K562 (cell line): ENCODE measurements around the gene FILIP1. TPM values are rescaled to one million over a fixed set of nuclear protein-coding genes. Genes with fewer than 3 reads are reported as not detected.

Source experiments
- ATAC-seq: fragments of 200-7000 bp; cut with Tn5 transposase; 3 replicates; pipeline ENCODE4 v1.9.1; 2020; ENCODE audit warnings: moderate library complexity
- BruUV-seq: library from RNA; stranded (reverse); fragments of 400-500 nt; replicated peaks from 2 replicates; lab custom pipeline; 2021; lab: Mats Ljungman, UMichigan
- CTCF ChIA-PET: fragments of 300-600 bp; formaldehyde crosslinking; extraction: SDS; loops from one replicate; lab custom pipeline; 2021; ENCODE audit warnings: low intra/inter-chr PET ratio; lab: Yijun Ruan, JAX
- POLR2A ChIA-PET: fragments of 300-600, 350-650 bp; sonication (Branson Sonifier 250); formaldehyde crosslinking; extraction: SDS; loops from one replicate; lab custom pipeline; 2021; ENCODE audit warnings: antibody characterized with exemption, inconsistent platforms; lab: Yijun Ruan, JAX
- DNase-seq, 4 experiments: peaks; one replicate each; pipeline versions ENCODE4 v3.0.0 to v3.0.0-alpha.2; 2011 to 2018; ENCODE audit warnings: low spot score in 3 of 4, mixed read lengths in 3 of 4; ENCODE audit errors: extremely low read depth in 1 of 4
- FAIRE-seq: peaks from 2 replicates; lab custom pipeline; 2011; peaks lifted over from hg19 to GRCh38; lab: Jason Lieb, UNC
- H2AFZ ChIP-seq: 2 replicates; pipeline ENCODE4 v1.6.0; 2011; ENCODE audit warnings: low read depth, low read length, control low read depth, inconsistent platforms
- H3K27ac ChIP-seq: fragments of 200-600 bp; 3 replicates; pipeline ENCODE4 v1.8.0; 2011; ENCODE audit warnings: low read depth, mild to moderate bottlenecking, control low read depth, inconsistent platforms, low read length, moderate library complexity, mixed read lengths; ENCODE audit errors: extremely low read depth
- H3K27me3 ChIP-seq, 2 experiments: fragments of 300-600 bp in 1 of 2; 2 replicates in 1 of 2; 3 replicates in 1 of 2; pipeline versions ENCODE4 v1.6.0 to v1.8.0; 2011; ENCODE audit warnings: inconsistent platforms in 2 of 2, low read length in 2 of 2, mild to moderate bottlenecking in 1 of 2, mixed read lengths in 1 of 2, moderate library complexity in 1 of 2; ENCODE audit not compliant: control insufficient read depth in 2 of 2, insufficient read depth in 2 of 2
- H3K36me3 ChIP-seq: fragments of 300-600 bp; 3 replicates; pipeline ENCODE4 v1.8.0; 2011; ENCODE audit warnings: mild to moderate bottlenecking, low read length, inconsistent platforms; ENCODE audit not compliant: control insufficient read depth, insufficient read depth
- H3K4me1 ChIP-seq, 2 experiments: fragments of 200-600 bp in 1 of 2; replicated peaks in 1 of 2; 2 replicates in 1 of 2; 3 replicates in 1 of 2; pipeline versions ENCODE4 v1.5.1 to v1.8.0; 2011; ENCODE audit warnings: inconsistent platforms in 2 of 2, low read length in 2 of 2, mild to moderate bottlenecking in 1 of 2, mixed read lengths in 1 of 2, moderate library complexity in 1 of 2; ENCODE audit not compliant: control insufficient read depth in 2 of 2, insufficient read depth in 2 of 2
- H3K4me2 ChIP-seq: 2 replicates; pipeline ENCODE4 v1.6.1; 2011; ENCODE audit warnings: low read length, control low read depth, inconsistent platforms, mixed read lengths; ENCODE audit not compliant: insufficient read depth
- H3K4me3 ChIP-seq: fragments of 200-600 bp; sonication (generic), shearing (Covaris generic); 2 replicates; pipeline ENCODE4 v1.5.1; 2016; ENCODE audit warnings: control low read depth, inconsistent platforms
- H3K79me2 ChIP-seq: fragments of 200-600 bp; 3 replicates; pipeline ENCODE4 v1.8.0; 2011; ENCODE audit warnings: low read length, inconsistent platforms; ENCODE audit not compliant: control insufficient read depth, insufficient read depth
- H3K9ac ChIP-seq, 2 experiments: 2 replicates each; pipeline versions ENCODE4 v1.6.0 to v1.6.1; 2011; ENCODE audit warnings: low read depth in 2 of 2, low read length in 2 of 2, control low read depth in 1 of 2, inconsistent platforms in 1 of 2, mild to moderate bottlenecking in 1 of 2, mixed read lengths in 1 of 2; ENCODE audit not compliant: insufficient read depth in 1 of 2
- H3K9me1 ChIP-seq: one replicate; pipeline ENCODE4 v1.6.0; 2011; ENCODE audit warnings: inconsistent platforms, mild to moderate bottlenecking, low read length, moderate library complexity; ENCODE audit not compliant: control insufficient read depth, insufficient read depth
- H3K9me3 ChIP-seq: replicated peaks from 2 replicates; pipeline ENCODE4 v1.5.1; 2011; ENCODE audit warnings: low read depth, low read length, inconsistent platforms; ENCODE audit not compliant: control insufficient read depth, insufficient read depth
- H4K20me1 ChIP-seq: replicated peaks from 2 replicates; pipeline ENCODE4 v1.6.1; 2011; ENCODE audit warnings: low read length, inconsistent platforms, mixed read lengths; ENCODE audit not compliant: control insufficient read depth, insufficient read depth
- TRIM24 ChIP-seq, 2 experiments: fragments of 450-650 bp; IDR thresholded peaks; 2 replicates each; pipeline ENCODE4 v1.6.1; 2016
- WGBS: fragments of 100-300 bp; shearing (Covaris generic); methylation state at CpG from one replicate; pipeline ENCODE4 v1.1.6; 2016; ENCODE audit warnings: low coverage, mixed read lengths; ENCODE audit not compliant: insufficient coverage; ENCODE audit errors: missing lambda C conversion rate; 5-methylcytosine and 5-hydroxymethylcytosine counted together
- in situ Hi-C: fragments of 300-500 bp; cut with MboI; formaldehyde crosslinking; loops from 4 replicates; pipeline ENCODE4 v1.15.0; 2018; ENCODE audit warnings: inconsistent platforms, mixed read lengths
- intact Hi-C: fragments of 100-400 bp; cut with micrococcal nuclease; formaldehyde crosslinking; loops from 2 replicates; pipeline ENCODE4 v1.14.2; 2022
- polyA plus RNA-seq, 8 experiments: library from polyadenylated mRNA; depleted of rRNA in 4 of 8; stranded (reverse) in 5 of 8; unstranded in 3 of 8; fragments of >200 nt; fragmentation: Nextera tagmentation in 2 of 8; fragmentation: Illumina TruSeq in 1 of 8; extraction: Ambion mirVana in 2 of 8; extraction: Trizol in 1 of 8; gene quantifications; 2 replicates each; pipeline versions ENCODE4 v1.2.1 to v1.2.3, GENCODE V29; 2011 to 2014; ENCODE audit warnings: inconsistent platforms in 1 of 8, missing spikeins in 1 of 8
- total RNA-seq, 7 experiments: library from RNA; depleted of rRNA in 6 of 7; stranded (reverse); fragments of >200 nt in 6 of 7; fragmentation: Illumina TruSeq in 2 of 7; extraction: Trizol in 2 of 7; gene quantifications; 2 replicates each; pipeline versions ENCODE4 v1.2.1 to v1.2.3, GENCODE V29; 2011 to 2021; ENCODE audit warnings: low replicate concordance in 1 of 7
- TF ChIP-seq, protein P1 (sequence below): sonication (generic); formaldehyde crosslinking; IDR thresholded peaks from 2 replicates; pipeline ENCODE4 v1.8.1; 2022; ENCODE audit warnings: missing genetic modification reagents

Gene FILIP1
- total and polyA plus RNA-seq, 9 of the 15 experiments (the other 6 are each of a cell fraction or from before 2014, with no cell fraction given) = 0.03 to 0.25 (median 0.10) TPM; not detected in 1

DNA sequence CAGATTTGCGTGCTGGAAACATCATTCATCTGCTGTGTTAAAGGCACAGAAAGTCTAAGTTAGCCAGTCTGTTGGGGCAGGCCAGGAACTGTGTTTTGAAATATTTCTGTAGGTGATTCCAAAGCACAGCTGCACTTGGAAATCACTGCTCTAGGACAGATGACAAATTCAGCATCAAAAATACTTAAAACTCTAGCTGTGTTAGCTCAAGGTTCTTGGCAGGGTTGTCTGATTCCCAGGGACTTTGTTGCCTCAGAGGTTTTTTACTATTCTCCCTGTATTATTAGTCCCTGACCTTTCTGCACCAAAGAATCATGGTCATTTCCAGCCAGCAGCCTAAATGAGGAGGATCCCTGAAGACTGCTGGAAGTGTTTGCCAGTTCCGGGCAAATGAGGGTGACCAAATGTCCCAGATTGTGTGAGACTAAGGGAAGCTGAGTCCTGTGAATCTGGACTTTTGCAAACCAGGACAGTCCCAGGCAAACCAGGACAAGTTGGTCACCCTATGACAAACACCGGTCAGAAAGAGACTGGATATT is 124.7 kb downstream of the FILIP1 start:
- no peak for DNase-seq
- CTCF ChIA-PET = interaction anchor here (0.6 kb wide), 1 partner anchor 135 kb away, joined by 3 read pairs; no protein-coding TSS in a partner anchor
- no peaks in the 10 kb centered on the region for H3K79me2 ChIP-seq
- BruUV-seq = no TSS peak
- no peaks in the 10 kb centered on the region for H3K9me1 ChIP-seq
- no peak overlapping the region for H2AFZ ChIP-seq
- POLR2A ChIA-PET = no interaction called here
- H3K4me2 ChIP-seq = no peak overlapping the region
- H3K4me3 ChIP-seq = no peak overlapping the region
- no peaks in the 10 kb centered on the region for H3K4me1 ChIP-seq
- no peaks in the 10 kb centered on the region for H4K20me1 ChIP-seq
- H3K9me3 ChIP-seq = no peaks in the 10 kb centered on the region
- ATAC-seq = no peak
- H3K27ac ChIP-seq = no peak overlapping the region
- H3K36me3 ChIP-seq = no peaks in the 10 kb centered on the region
- in situ Hi-C loops = no loop called here
- no peak for TF ChIP-seq TRIM24 (IDR thresholded peaks at IDR 0.05)
- TF ChIP-seq, protein P1, sequence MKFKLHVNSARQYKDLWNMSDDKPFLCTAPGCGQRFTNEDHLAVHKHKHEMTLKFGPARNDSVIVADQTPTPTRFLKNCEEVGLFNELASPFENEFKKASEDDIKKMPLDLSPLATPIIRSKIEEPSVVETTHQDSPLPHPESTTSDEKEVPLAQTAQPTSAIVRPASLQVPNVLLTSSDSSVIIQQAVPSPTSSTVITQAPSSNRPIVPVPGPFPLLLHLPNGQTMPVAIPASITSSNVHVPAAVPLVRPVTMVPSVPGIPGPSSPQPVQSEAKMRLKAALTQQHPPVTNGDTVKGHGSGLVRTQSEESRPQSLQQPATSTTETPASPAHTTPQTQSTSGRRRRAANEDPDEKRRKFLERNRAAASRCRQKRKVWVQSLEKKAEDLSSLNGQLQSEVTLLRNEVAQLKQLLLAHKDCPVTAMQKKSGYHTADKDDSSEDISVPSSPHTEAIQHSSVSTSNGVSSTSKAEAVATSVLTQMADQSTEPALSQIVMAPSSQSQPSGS = no peak
- intact Hi-C loops = loop anchor here (5.0 kb wide), 2 partner anchors 72 to 158 kb away; no protein-coding TSS in a partner anchor
- no peak overlapping the region for H3K9ac ChIP-seq
- FAIRE-seq = no peak
- 4% methylated on average over 3 of the region's 3 CpGs for WGBS
- no peaks in the 10 kb centered on the region for H3K27me3 ChIP-seq
